Panc1 (cell line): ENCODE results near the gene PPP1R8. TPM values are rescaled to one million over a fixed set of nuclear protein-coding genes. Genes with fewer than 3 reads are reported as not detected.

Experiments used
- ATAC-seq: fragments of 200-7000 bp; cut with Tn5 transposase; 2 replicates; pipeline ENCODE4 v1.9.1; 2020; ENCODE audit warnings: mild to moderate bottlenecking, moderate library complexity
- Bru-seq: library from RNA; stranded (reverse); fragments of 400-500 nt; gene quantifications from one replicate; lab custom pipeline; 2021; lab: Mats Ljungman, UMichigan
- BruChase-seq, 2 experiments: library from RNA; stranded (reverse); fragments of 400-500 nt; gene quantifications; one replicate each; lab custom pipeline; 2021; lab: Mats Ljungman, UMichigan
- BruUV-seq: library from RNA; stranded (reverse); fragments of 400-500 nt; replicated peaks from 2 replicates; lab custom pipeline; 2021; lab: Mats Ljungman, UMichigan
- CTCF ChIA-PET: fragments of 300-600 bp; sonication (Branson Sonifier 250); formaldehyde crosslinking; loops from one replicate; lab custom pipeline; 2022; ENCODE audit warnings: antibody characterized with exemption; lab: Charles Lee
- POLR2A ChIA-PET: fragments of 300-600 bp; sonication (Branson Sonifier 250); formaldehyde crosslinking; loops from one replicate; lab custom pipeline; 2022; ENCODE audit warnings: antibody characterized with exemption; lab: Charles Lee
- DNase-seq: peaks from one replicate; pipeline ENCODE4 v3.0.0-alpha.2; 2010; ENCODE audit warnings: low read depth, low spot score
- H3K27ac ChIP-seq: 2 replicates; pipeline ENCODE4 v1.5.1; 2011; ENCODE audit warnings: mild to moderate bottlenecking, low read length, inconsistent platforms
- H3K27me3 ChIP-seq: fragments of 200-500 bp; sonication (Bioruptor generic); 2 replicates; pipeline ENCODE4 v1.6.0; 2014; ENCODE audit warnings: low read length, inconsistent platforms; ENCODE audit not compliant: control insufficient read depth, insufficient read depth
- H3K36me3 ChIP-seq: fragments of 200-500 bp; sonication (Bioruptor generic); 2 replicates; pipeline ENCODE4 v1.5.1; 2014; ENCODE audit warnings: inconsistent platforms, mild to moderate bottlenecking, low read length, moderate library complexity; ENCODE audit not compliant: control insufficient read depth, insufficient read depth
- H3K4me1 ChIP-seq: 2 replicates; pipeline ENCODE4 v1.5.1; 2011; ENCODE audit warnings: inconsistent platforms, mild to moderate bottlenecking, low read length, moderate library complexity; ENCODE audit not compliant: control insufficient read depth, insufficient read depth
- H3K4me3 ChIP-seq, 2 experiments: 2 replicates each; pipeline ENCODE4 v1.5.1; 2011 to 2012; ENCODE audit warnings: low read depth in 2 of 2, low read length in 2 of 2, mild to moderate bottlenecking in 2 of 2, inconsistent platforms in 1 of 2, moderate library complexity in 1 of 2
- H3K9me3 ChIP-seq: fragments of 200-500 bp; sonication (Bioruptor generic); 2 replicates; pipeline ENCODE4 v1.5.1; 2014; ENCODE audit warnings: low read depth, mild to moderate bottlenecking, inconsistent platforms, low read length, moderate library complexity; ENCODE audit not compliant: control insufficient read depth, insufficient read depth
- POLR2AphosphoS5 ChIP-seq: IDR thresholded peaks from 2 replicates; pipeline ENCODE4 v1.6.1; 2012; ENCODE audit warnings: mild to moderate bottlenecking, low read depth, low read length, moderate library complexity
- SIN3A ChIP-seq: IDR thresholded peaks from 2 replicates; pipeline ENCODE4 v1.6.1; 2012; ENCODE audit warnings: low read depth, mild to moderate bottlenecking, low read length, moderate library complexity, borderline replicate concordance; ENCODE audit not compliant: insufficient read depth
- TCF7L2 ChIP-seq: IDR thresholded peaks from 2 replicates; pipeline ENCODE4 v1.6.1; 2011; ENCODE audit warnings: mild to moderate bottlenecking, low read depth, low read length, inconsistent platforms
- in situ Hi-C: cut with HindIII; loops from 2 replicates; pipeline ENCODE4 v1.10.0; 2016; ENCODE audit warnings: low sequenced_read_pairs, low pct_unique_long_range_greater_than_20kb
- intact Hi-C: fragments of 100-400 bp; cut with micrococcal nuclease; formaldehyde crosslinking; loops from one replicate; pipeline ENCODE4 v1.10.0; 2022; ENCODE audit not compliant: unreplicated experiment
- long read RNA-seq: library from polyadenylated mRNA; unstranded; transcript quantifications from one replicate; pipeline ENCODE4 v2.0.0, GENCODE V29; 2021; ENCODE audit not compliant: unreplicated experiment
- polyA plus RNA-seq: library from polyadenylated mRNA; unstranded; fragments of >200 nt; gene quantifications from one replicate; pipeline ENCODE4 v1.2.1, GENCODE V29; 2012; ENCODE audit warnings: missing spikeins; ENCODE audit not compliant: insufficient read length
- total RNA-seq: library from RNA; stranded (reverse); gene quantifications from one replicate; pipeline ENCODE4 v1.2.1, GENCODE V29; 2021; ENCODE audit not compliant: unreplicated experiment
- TF ChIP-seq, protein P1 (sequence below): fragments of 450-650 bp; IDR thresholded peaks from 2 replicates; pipeline ENCODE4 v1.5.1; 2017; ENCODE audit warnings: mild to moderate bottlenecking
- TF ChIP-seq, protein P2 (sequence below), 2 experiments: IDR thresholded peaks; 2 replicates each; pipeline ENCODE4 v1.6.1; 2011 to 2012; ENCODE audit warnings: low read depth in 2 of 2, control low read depth in 1 of 2, low read length in 1 of 2, mild to moderate bottlenecking in 1 of 2, moderate library complexity in 1 of 2; ENCODE audit not compliant: insufficient read depth in 1 of 2

The PPP1R8 gene
- 59.7 TPM for total RNA-seq
- 58.0 TPM for polyA plus RNA-seq
- Bru-seq, nascent RNA: percentile 90 among the genes with signal in this experiment
- percentile 93 among the genes with signal in this experiment for BruChase-seq, experiment 1, labeled RNA remaining after a 2-hour chase
- percentile 88 among the genes with signal in this experiment for BruChase-seq, experiment 2, labeled RNA remaining after a 6-hour chase
- long read RNA-seq, partial matches to known transcripts: 2 of 24 reads
- long read RNA-seq, other reads (novel, unspliced or antisense): 21 of 24 reads

DNA sequence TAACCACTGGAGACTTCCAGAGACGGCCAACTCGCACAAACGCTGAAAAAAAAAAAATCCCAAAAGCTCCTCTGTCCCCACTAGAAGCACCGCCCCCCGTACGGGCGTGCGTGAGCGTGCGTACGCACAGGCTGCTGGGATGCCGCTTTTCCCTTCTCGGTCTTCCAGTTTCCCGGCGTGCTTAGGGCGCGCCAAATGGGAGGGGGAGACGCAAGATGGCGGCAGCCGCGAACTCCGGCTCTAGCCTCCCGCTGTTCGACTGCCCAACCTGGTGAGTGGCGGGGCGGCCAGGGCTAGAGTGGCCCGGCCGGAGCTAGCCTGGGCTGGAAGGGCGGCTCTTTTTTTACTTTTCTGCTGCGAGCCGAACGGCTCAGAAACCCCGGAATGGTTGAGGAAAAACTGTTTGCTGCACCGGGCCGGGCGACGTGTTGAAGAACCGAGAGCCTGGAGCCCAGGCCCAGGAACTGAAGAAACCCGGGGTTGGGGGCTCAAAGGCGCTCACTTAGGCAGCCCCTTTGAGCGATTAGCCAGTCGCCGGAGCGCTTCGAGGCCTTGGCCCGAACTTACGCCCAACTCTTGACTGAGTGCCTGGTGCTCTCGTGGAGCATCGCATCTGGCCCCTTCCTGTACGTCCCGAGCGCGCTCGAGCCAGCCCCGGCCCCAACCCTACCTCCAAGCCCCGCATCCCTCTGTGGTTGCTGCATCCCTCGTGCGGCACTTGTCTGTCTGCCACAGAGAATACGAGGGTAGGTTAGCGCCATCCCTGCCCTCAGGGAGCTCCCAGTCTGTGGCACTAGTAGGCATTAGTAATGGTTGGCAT, at the start of gene PPP1R8:
TSS of gene PPP1R8 (plus strand) at position 162 of the 820 bp plus-strand sequence. CDS start at position 216, 54 bp downstream.
- TF ChIP-seq, protein P1, sequence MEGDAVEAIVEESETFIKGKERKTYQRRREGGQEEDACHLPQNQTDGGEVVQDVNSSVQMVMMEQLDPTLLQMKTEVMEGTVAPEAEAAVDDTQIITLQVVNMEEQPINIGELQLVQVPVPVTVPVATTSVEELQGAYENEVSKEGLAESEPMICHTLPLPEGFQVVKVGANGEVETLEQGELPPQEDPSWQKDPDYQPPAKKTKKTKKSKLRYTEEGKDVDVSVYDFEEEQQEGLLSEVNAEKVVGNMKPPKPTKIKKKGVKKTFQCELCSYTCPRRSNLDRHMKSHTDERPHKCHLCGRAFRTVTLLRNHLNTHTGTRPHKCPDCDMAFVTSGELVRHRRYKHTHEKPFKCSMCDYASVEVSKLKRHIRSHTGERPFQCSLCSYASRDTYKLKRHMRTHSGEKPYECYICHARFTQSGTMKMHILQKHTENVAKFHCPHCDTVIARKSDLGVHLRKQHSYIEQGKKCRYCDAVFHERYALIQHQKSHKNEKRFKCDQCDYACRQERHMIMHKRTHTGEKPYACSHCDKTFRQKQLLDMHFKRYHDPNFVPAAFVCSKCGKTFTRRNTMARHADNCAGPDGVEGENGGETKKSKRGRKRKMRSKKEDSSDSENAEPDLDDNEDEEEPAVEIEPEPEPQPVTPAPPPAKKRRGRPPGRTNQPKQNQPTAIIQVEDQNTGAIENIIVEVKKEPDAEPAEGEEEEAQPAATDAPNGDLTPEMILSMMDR: no peak
- 0 out of 2 replicates have a peak, but pooled peaks have one; percentile 22 for TF ChIP-seq SIN3A
- TF ChIP-seq TCF7L2: no peak; the same call in 1 of the 2 replicates
- TF ChIP-seq, protein P2, sequence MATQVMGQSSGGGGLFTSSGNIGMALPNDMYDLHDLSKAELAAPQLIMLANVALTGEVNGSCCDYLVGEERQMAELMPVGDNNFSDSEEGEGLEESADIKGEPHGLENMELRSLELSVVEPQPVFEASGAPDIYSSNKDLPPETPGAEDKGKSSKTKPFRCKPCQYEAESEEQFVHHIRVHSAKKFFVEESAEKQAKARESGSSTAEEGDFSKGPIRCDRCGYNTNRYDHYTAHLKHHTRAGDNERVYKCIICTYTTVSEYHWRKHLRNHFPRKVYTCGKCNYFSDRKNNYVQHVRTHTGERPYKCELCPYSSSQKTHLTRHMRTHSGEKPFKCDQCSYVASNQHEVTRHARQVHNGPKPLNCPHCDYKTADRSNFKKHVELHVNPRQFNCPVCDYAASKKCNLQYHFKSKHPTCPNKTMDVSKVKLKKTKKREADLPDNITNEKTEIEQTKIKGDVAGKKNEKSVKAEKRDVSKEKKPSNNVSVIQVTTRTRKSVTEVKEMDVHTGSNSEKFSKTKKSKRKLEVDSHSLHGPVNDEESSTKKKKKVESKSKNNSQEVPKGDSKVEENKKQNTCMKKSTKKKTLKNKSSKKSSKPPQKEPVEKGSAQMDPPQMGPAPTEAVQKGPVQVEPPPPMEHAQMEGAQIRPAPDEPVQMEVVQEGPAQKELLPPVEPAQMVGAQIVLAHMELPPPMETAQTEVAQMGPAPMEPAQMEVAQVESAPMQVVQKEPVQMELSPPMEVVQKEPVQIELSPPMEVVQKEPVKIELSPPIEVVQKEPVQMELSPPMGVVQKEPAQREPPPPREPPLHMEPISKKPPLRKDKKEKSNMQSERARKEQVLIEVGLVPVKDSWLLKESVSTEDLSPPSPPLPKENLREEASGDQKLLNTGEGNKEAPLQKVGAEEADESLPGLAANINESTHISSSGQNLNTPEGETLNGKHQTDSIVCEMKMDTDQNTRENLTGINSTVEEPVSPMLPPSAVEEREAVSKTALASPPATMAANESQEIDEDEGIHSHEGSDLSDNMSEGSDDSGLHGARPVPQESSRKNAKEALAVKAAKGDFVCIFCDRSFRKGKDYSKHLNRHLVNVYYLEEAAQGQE (IDR thresholded peaks at IDR 0.05; ENCODE audit: insufficient read depth in 1 of 2, low read depth in 2 of 2, low read length in 1 of 2): peak in 1 of 2 experiments; percentile 50; a peak in 1 of 4 replicates
- peak; percentile 99 for TF ChIP-seq POLR2AphosphoS5
- intact Hi-C loops (no loop called here), in situ Hi-C loops (no loop called here)
- Histone ChIP-seq H3K36me3 (peaks cover 22% of the 10 kb centered on the region), H3K27ac (peak within 1 kb of the TSS; percentile 87), H3K4me1 (peaks cover 13% of the 10 kb centered on the region; the same call in 1 of the 2 replicates), H3K4me3 (peak within 1 kb of the TSS; percentile 92 to 95), H3K9me3 (no peaks in the 10 kb centered on the region), H3K27me3 (no peaks in the 10 kb centered on the region)
- peak; percentile 100 for ATAC-seq
- BruUV-seq: no TSS peak
- CTCF ChIA-PET: interaction anchor here (0.7 to 1.0 kb wide), 2 partner anchors 11 to 432 kb away, joined by 12 read pairs; no protein-coding TSS in a partner anchor
- peak; percentile 86 for DNase-seq
- POLR2A ChIA-PET: interaction anchor here (0.6 to 1.1 kb wide), 5 partner anchors 46 to 796 kb away, joined by 3 to 9 read pairs (median 4); no protein-coding TSS in a partner anchor

DNA sequence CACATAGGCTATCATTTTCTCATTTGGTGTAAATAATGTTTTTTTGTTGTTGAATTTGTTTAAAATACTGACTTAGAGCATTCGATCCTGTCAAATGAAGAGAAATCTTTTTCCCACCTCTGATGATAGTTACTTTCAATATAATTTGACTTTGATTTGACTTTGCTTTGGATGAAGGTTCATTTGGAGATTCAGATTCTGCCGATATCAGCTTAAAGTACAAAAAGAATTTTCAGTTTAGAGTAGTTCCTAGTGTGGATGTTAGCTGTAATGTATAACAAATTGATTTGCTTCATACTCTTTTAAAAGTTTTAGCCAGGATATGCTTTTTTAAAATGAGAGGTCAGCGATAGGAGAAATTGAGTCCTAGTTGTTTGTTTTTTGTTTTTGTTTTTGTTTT, 47.6 kb upstream of the PPP1R8 start:
- in situ Hi-C loops: no loop called here

More for the DNA sequence above, 47.6 kb upstream of the PPP1R8 start:
- intact Hi-C loops: no loop called here
- Histone ChIP-seq H3K27ac (no peak overlapping the region), H3K4me3 (no peak overlapping the region), H3K4me1 (no peaks in the 10 kb centered on the region), H3K27me3 (no peaks in the 10 kb centered on the region), H3K36me3 (no peaks in the 10 kb centered on the region), H3K9me3 (no peaks in the 10 kb centered on the region)
- ChIA-PET CTCF (no interaction called here), POLR2A (no interaction called here)
- BruUV-seq: no TSS peak
- DNase-seq (no peak), ATAC-seq (no peak)
- TF ChIP-seq SIN3A (no peak), TCF7L2 (no peak), POLR2AphosphoS5 (no peak)
- TF ChIP-seq, protein P1: no peak
- TF ChIP-seq, protein P2 (IDR thresholded peaks at IDR 0.05; ENCODE audit: insufficient read depth in 1 of 2, low read depth in 2 of 2, low read length in 1 of 2): no peak
